ENCODE measurements around the gene HIP1.

DNA sequence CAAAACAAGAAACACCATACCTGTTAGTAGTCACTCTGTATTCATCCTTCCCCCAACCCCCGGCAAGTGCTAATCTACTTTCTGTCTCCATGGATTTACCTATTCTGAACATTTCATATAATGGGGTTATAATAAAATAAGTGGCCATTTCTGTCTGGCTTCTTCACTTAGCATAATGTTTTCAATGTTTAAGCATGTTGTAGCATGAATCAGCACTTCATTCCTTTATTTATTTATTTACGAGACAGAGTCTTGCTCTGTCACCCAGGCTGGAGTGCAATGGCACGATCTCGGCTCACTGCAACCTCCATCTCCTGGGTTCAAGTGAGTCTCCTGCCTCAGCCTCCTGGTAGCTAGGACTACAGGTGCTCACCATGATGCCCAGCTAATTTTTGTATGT is 69.2 kb downstream of the HIP1 start:
- TF ChIP-seq CTCF (IDR thresholded peaks at IDR 0.05): no peak
- TF ChIP-seq POLR2A (IDR thresholded peaks at IDR 0.05): no peak

Data from esophagus squamous epithelium (tissue), 4 donors.